Keratinocyte (primary cell): ENCODE results near the gene PTGES2.

Experiments
- EZH2 ChIP-seq: IDR thresholded peaks from one replicate; pipeline ENCODE4 v1.6.1; 2012; ENCODE audit warnings: inconsistent platforms, mild to moderate bottlenecking, low read length, moderate library complexity
- TF ChIP-seq, protein P1 (sequence below), 3 experiments: IDR thresholded peaks in 1 of 3; conservative IDR thresholded peaks in 1 of 3; optimal IDR thresholded peaks in 1 of 3; 2 replicates in 2 of 3; 3 replicates in 1 of 3; pipeline versions ENCODE3 to v1.5.1; 2011; ENCODE audit warnings: low read length in 3 of 3, mild to moderate bottlenecking in 3 of 3, moderate library complexity in 2 of 3, control low read depth in 1 of 3, inconsistent platforms in 1 of 3; ENCODE audit not compliant: insufficient read depth in 2 of 3; ENCODE audit errors: extremely low read depth in 1 of 3

DNA sequence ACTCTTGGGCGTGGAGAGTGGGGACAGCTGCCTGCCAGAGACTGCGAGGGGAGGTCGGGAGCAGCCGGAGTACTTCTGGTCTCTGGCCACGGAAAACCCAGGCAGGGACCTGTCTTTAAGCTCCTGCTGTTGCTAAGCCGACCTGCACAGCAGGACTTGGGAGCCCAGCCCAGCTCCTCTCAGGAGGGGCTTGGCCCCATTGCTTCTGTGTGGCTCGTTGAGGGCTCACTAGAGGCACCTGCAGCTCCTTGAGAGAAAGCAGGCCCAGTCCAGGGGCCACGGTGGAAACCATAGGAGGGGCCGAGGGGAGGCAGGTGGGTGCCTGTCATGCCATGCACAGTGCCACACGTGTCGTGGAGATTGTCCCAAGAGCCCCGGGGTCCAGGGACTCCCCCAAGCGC lies 18.4 kb upstream of the PTGES2 start:
- TF ChIP-seq, protein P1, sequence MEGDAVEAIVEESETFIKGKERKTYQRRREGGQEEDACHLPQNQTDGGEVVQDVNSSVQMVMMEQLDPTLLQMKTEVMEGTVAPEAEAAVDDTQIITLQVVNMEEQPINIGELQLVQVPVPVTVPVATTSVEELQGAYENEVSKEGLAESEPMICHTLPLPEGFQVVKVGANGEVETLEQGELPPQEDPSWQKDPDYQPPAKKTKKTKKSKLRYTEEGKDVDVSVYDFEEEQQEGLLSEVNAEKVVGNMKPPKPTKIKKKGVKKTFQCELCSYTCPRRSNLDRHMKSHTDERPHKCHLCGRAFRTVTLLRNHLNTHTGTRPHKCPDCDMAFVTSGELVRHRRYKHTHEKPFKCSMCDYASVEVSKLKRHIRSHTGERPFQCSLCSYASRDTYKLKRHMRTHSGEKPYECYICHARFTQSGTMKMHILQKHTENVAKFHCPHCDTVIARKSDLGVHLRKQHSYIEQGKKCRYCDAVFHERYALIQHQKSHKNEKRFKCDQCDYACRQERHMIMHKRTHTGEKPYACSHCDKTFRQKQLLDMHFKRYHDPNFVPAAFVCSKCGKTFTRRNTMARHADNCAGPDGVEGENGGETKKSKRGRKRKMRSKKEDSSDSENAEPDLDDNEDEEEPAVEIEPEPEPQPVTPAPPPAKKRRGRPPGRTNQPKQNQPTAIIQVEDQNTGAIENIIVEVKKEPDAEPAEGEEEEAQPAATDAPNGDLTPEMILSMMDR (optimal IDR thresholded peaks at IDR 0.05 in 1 of 3, IDR thresholded peaks at IDR 0.05 in 1 of 3, conservative IDR thresholded peaks at IDR 0.05 in 1 of 3; ENCODE audit: extremely low read depth in 1 of 3, insufficient read depth in 2 of 3, low read length in 3 of 3): no peak
- no peak for TF ChIP-seq EZH2
